Neural cell (in vitro differentiated cells): Measurements from ENCODE around the gene CCDC39. TPM values are rescaled to one million over a fixed set of nuclear protein-coding genes. Genes with fewer than 3 reads are reported as not detected.

ENCODE experiments used
- H2AFZ ChIP-seq: fragments of 200-600, 300-800 bp; sonication (generic), shearing (Covaris generic); 2 replicates; pipeline ENCODE4 v1.6.0; 2014; ENCODE audit warnings: low read depth, mild to moderate bottlenecking, antibody characterized with exemption, low read length, moderate library complexity
- H3F3A ChIP-seq: fragments of 200-600 bp; shearing (Covaris generic); 2 replicates; pipeline ENCODE4 v1.6.1; 2016; ENCODE audit warnings: mild to moderate bottlenecking, moderate library complexity, mixed read lengths, antibody characterized with exemption, low read length; ENCODE audit not compliant: insufficient read depth, poor library complexity, severe bottlenecking
- H3K27ac ChIP-seq: fragments of 200-600, 300-800 bp; sonication (generic), shearing (Covaris generic); 2 replicates; pipeline ENCODE4 v1.5.1; 2014; ENCODE audit warnings: mild to moderate bottlenecking, low read length, moderate library complexity
- H3K27me3 ChIP-seq: fragments of 300-800, 200-600 bp; sonication (generic), shearing (Covaris generic); 2 replicates; pipeline ENCODE4 v1.6.0; 2014; ENCODE audit warnings: mild to moderate bottlenecking, low read depth, low read length, moderate library complexity; ENCODE audit not compliant: insufficient read depth
- H3K36me3 ChIP-seq: fragments of 300-800, 200-600 bp; sonication (generic), shearing (Covaris generic); 2 replicates; pipeline ENCODE4 v1.5.1; 2014; ENCODE audit warnings: mild to moderate bottlenecking, antibody characterized with exemption, low read length, moderate library complexity; ENCODE audit not compliant: insufficient read depth
- H3K4me2 ChIP-seq: fragments of 300-800, 200-600 bp; sonication (generic), shearing (Covaris generic); 2 replicates; pipeline ENCODE4 v1.6.0; 2014; ENCODE audit warnings: mild to moderate bottlenecking, low read length
- H3K4me3 ChIP-seq: fragments of 300-800, 200-600 bp; sonication (generic), shearing (Covaris generic); 2 replicates; pipeline ENCODE4 v1.5.1; 2014; ENCODE audit warnings: mild to moderate bottlenecking, low read length, moderate library complexity
- H3K79me2 ChIP-seq: fragments of 200-600 bp; shearing (Covaris generic); replicated peaks from 2 replicates; pipeline ENCODE4 v1.6.0; 2014; ENCODE audit warnings: mild to moderate bottlenecking, low read length, moderate library complexity; ENCODE audit not compliant: insufficient read depth
- H3K9ac ChIP-seq: fragments of 300-800, 200-600 bp; sonication (generic), shearing (Covaris generic); 2 replicates; pipeline ENCODE4 v1.6.1; 2016; ENCODE audit warnings: mild to moderate bottlenecking, low read length, mixed read lengths
- H3K9me2 ChIP-seq: fragments of 200-600 bp; shearing (Covaris generic); 2 replicates; pipeline ENCODE4 v1.6.1; 2016; ENCODE audit warnings: mild to moderate bottlenecking, low read length, mixed read lengths; ENCODE audit not compliant: insufficient read depth
- H3K9me3 ChIP-seq: fragments of 200-600, 300-800 bp; sonication (generic), shearing (Covaris generic); 2 replicates; pipeline ENCODE4 v1.6.1; 2016; ENCODE audit warnings: mild to moderate bottlenecking, mixed run types, low read length, moderate library complexity, mixed read lengths
- H4K20me1 ChIP-seq: fragments of 200-600 bp; shearing (Covaris generic); 2 replicates; pipeline ENCODE4 v1.6.1; 2016; ENCODE audit warnings: mild to moderate bottlenecking, mixed run types; ENCODE audit not compliant: insufficient read depth
- CTCF ChIP-seq: fragments of 450-650 bp; IDR thresholded peaks from 2 replicates; pipeline ENCODE4 v1.5.1; 2014; ENCODE audit warnings: antibody characterized with exemption, mild to moderate bottlenecking, moderate library complexity; ENCODE audit not compliant: poor library complexity, severe bottlenecking
- EP300 ChIP-seq: fragments of 450-650 bp; conservative IDR thresholded peaks from 2 replicates; pipeline ENCODE4 v1.6.1; 2014; ENCODE audit warnings: antibody characterized with exemption, mild to moderate bottlenecking, moderate library complexity; ENCODE audit not compliant: poor library complexity, severe bottlenecking
- EZH2 ChIP-seq: fragments of 200-600, 300-800 bp; shearing (Covaris generic), sonication (generic); IDR thresholded peaks from 2 replicates; pipeline ENCODE4 v1.6.1; 2014; ENCODE audit warnings: antibody characterized with exemption, low read length, borderline replicate concordance, mild to moderate bottlenecking; ENCODE audit not compliant: insufficient read depth, poor library complexity, severe bottlenecking
- MXI1 ChIP-seq: fragments of 450-650 bp; conservative IDR thresholded peaks from 2 replicates; pipeline ENCODE4 v1.6.1; 2014; ENCODE audit warnings: antibody characterized with exemption, mild to moderate bottlenecking; ENCODE audit not compliant: poor library complexity, severe bottlenecking
- POLR2AphosphoS5 ChIP-seq: IDR thresholded peaks from 2 replicates; pipeline ENCODE4 v1.6.1; 2012
- RAD21 ChIP-seq: fragments of 450-650 bp; conservative IDR thresholded peaks from 2 replicates; pipeline ENCODE4 v1.6.1; 2014; ENCODE audit warnings: antibody characterized with exemption, mild to moderate bottlenecking, moderate library complexity
- REST ChIP-seq: IDR thresholded peaks from 2 replicates; pipeline ENCODE4 v1.6.1; 2012; ENCODE audit warnings: borderline replicate concordance
- SMC3 ChIP-seq: fragments of 450-650 bp; conservative IDR thresholded peaks from 2 replicates; pipeline ENCODE4 v1.6.1; 2014; ENCODE audit warnings: antibody characterized with exemption, mild to moderate bottlenecking, moderate library complexity; ENCODE audit not compliant: poor library complexity
- TAF1 ChIP-seq: IDR thresholded peaks from 2 replicates; pipeline ENCODE4 v1.6.1; 2012; ENCODE audit warnings: low read depth
- polyA plus RNA-seq: library from polyadenylated mRNA; depleted of rRNA; stranded (reverse); fragments of >200 nt; gene quantifications from 2 replicates; pipeline ENCODE4 v1.2.3, GENCODE V29; 2014

CCDC39 gene
- polyA plus RNA-seq, 1 donor from 2014 or later = 0.36 TPM

GRCh38 chr3:180657094-180657493 is 22.2 kb downstream of the CCDC39 start:
- H3K4me3 ChIP-seq = no peak overlapping the region
- no peaks in the 10 kb centered on the region for H3K9me3 ChIP-seq
- no peak overlapping the region for H3K9ac ChIP-seq
- H3K4me2 ChIP-seq = no peak overlapping the region
- H2AFZ ChIP-seq = no peak overlapping the region
- no peak for TF ChIP-seq RAD21
- TF ChIP-seq POLR2AphosphoS5 = no peak
- no peak for TF ChIP-seq CTCF
- no peak for TF ChIP-seq EZH2
- no peak for TF ChIP-seq TAF1
- no peak for TF ChIP-seq REST
- no peaks in the 10 kb centered on the region for H3K79me2 ChIP-seq
- H3K9me2 ChIP-seq = no peaks in the 10 kb centered on the region
- H4K20me1 ChIP-seq = no peaks in the 10 kb centered on the region
- no peaks in the 10 kb centered on the region for H3K27me3 ChIP-seq
- no peaks in the 10 kb centered on the region for H3K36me3 ChIP-seq
- H3F3A ChIP-seq = no peaks in the 10 kb centered on the region
- H3K27ac ChIP-seq = no peak overlapping the region

GRCh38 chr3:180656406-180656805 is 22.9 kb downstream of the CCDC39 start:
- Histone ChIP-seq H3K4me3 (no peak overlapping the region), H3F3A (no peaks in the 10 kb centered on the region), H3K4me2 (no peak overlapping the region), H3K79me2 (no peaks in the 10 kb centered on the region), H3K9ac (no peak overlapping the region), H4K20me1 (no peaks in the 10 kb centered on the region), H3K9me2 (no peaks in the 10 kb centered on the region), H3K27ac (no peak overlapping the region), H3K9me3 (no peaks in the 10 kb centered on the region), H3K36me3 (no peaks in the 10 kb centered on the region), H2AFZ (no peak overlapping the region), H3K27me3 (no peaks in the 10 kb centered on the region)
- TF ChIP-seq EZH2 (no peak), CTCF (no peak), TAF1 (no peak), SMC3 (no peak), REST (no peak), MXI1 (no peak), EP300 (no peak), POLR2AphosphoS5 (no peak)
